Measurements from ENCODE around the gene NATD1. TPM values are rescaled to one million over a fixed set of nuclear protein-coding genes. Genes with fewer than 3 reads are reported as not detected.

NATD1 gene
- total RNA-seq (2014; rRNA removed; shearing (Covaris generic)) (5.0 and 9.6 TPM in 2 replicates), polyA plus RNA-seq (2016; fragmentation: Nextera tagmentation; extraction: Ambion mirVana) (3.6 and 4.0 TPM in 2 replicates)

GRCh38 chr17:21252796-21253645 is at the start of gene NATD1:
Gene NATD1 (minus strand): TSS chr17:21253410. CDS start chr17:21253264, 146 bp downstream.
- no peaks in the 10 kb centered on the region for H3K9me2 ChIP-seq (ENCODE audit: insufficient read depth)
- H3K4me1 ChIP-seq (ENCODE audit: insufficient read depth): no peaks in the 10 kb centered on the region
- peak within 1 kb of the TSS; percentile 99 for H3K4me2 ChIP-seq (ENCODE audit: unreplicated experiment)
- in situ Hi-C loops (cut with MboI): no loop called here
- H2AFZ ChIP-seq: peak within 1 kb of the TSS; percentile 99
- WGBS, 2 experiments (ENCODE audit: low coverage in 1 of 2, low lambda C conversion rate in 2 of 2, missing lambda C conversion rate in 2 of 2): 1% methylated on average over 34 to 84 of the region's 117 CpGs
- H3K4me3 ChIP-seq: peak within 1 kb of the TSS; percentile 84
- no peak for TF ChIP-seq EZH2 (IDR thresholded peaks at IDR 0.05; ENCODE audit: insufficient read depth, poor library complexity, severe bottlenecking)
- TF ChIP-seq EZH2phosphoT487 (IDR thresholded peaks at IDR 0.05; ENCODE audit: insufficient read depth, low read depth): no peak
- peak within 1 kb of the TSS; percentile 78 for H3K9ac ChIP-seq
- no peak within 1 kb of the TSS for H3K27ac ChIP-seq
- H3K27me3 ChIP-seq (replicated peaks; ENCODE audit: insufficient read depth): no peaks in the 10 kb centered on the region
- H3K79me2 ChIP-seq (ENCODE audit: insufficient read depth): 0 out of 2 replicates have a peak, but pooled peaks cover 5% of the 10 kb centered on the region
- H3K9me3 ChIP-seq (ENCODE audit: low read depth): no peaks in the 10 kb centered on the region
- H3K36me3 ChIP-seq (ENCODE audit: low read depth): no peaks in the 10 kb centered on the region
- no peaks in the 10 kb centered on the region for H3F3A ChIP-seq (ENCODE audit: insufficient read depth)
- H4K20me1 ChIP-seq (ENCODE audit: insufficient read depth): no peaks in the 10 kb centered on the region
- DNase-seq: peak; percentile 93

GRCh38 chr17:21301593-21302550 is 48.7 kb upstream of the NATD1 start:
- no peaks in the 10 kb centered on the region for H3K9me2 ChIP-seq (ENCODE audit: insufficient read depth)
- no peak overlapping the region for H2AFZ ChIP-seq
- peaks cover 18% of the 10 kb centered on the region for H3K36me3 ChIP-seq (ENCODE audit: low read depth)
- H3K4me1 ChIP-seq (ENCODE audit: insufficient read depth): peaks cover 2% of the 10 kb centered on the region; the same call in 1 of the 2 replicates
- no peak for TF ChIP-seq EZH2 (IDR thresholded peaks at IDR 0.05; ENCODE audit: insufficient read depth, poor library complexity, severe bottlenecking)
- TF ChIP-seq EZH2phosphoT487 (IDR thresholded peaks at IDR 0.05; ENCODE audit: insufficient read depth, low read depth): no peak
- no peaks in the 10 kb centered on the region for H3K27me3 ChIP-seq (replicated peaks; ENCODE audit: insufficient read depth)
- no peaks in the 10 kb centered on the region for H3F3A ChIP-seq (ENCODE audit: insufficient read depth)
- H4K20me1 ChIP-seq (ENCODE audit: insufficient read depth): no peaks in the 10 kb centered on the region
- in situ Hi-C loops (cut with MboI): loop anchor here (25.0 kb wide), 1 partner anchor 460 kb away; no protein-coding TSS in a partner anchor
- H3K27ac ChIP-seq: no peak overlapping the region
- no peaks in the 10 kb centered on the region for H3K9me3 ChIP-seq (ENCODE audit: low read depth)
- no peak overlapping the region for H3K4me3 ChIP-seq
- H3K4me2 ChIP-seq (ENCODE audit: unreplicated experiment): no peak overlapping the region
- no peak for DNase-seq
- WGBS, 2 experiments (ENCODE audit: low coverage in 1 of 2, low lambda C conversion rate in 2 of 2, missing lambda C conversion rate in 2 of 2): 62 to 66% methylated on average over 19 of the region's 19 CpGs
- H3K9ac ChIP-seq: no peak overlapping the region
- peaks cover 66% of the 10 kb centered on the region for H3K79me2 ChIP-seq (ENCODE audit: insufficient read depth)

- no peaks in the 10 kb centered on the region for H3K9me3 ChIP-seq (ENCODE audit: low read depth)
- H3K27me3 ChIP-seq (replicated peaks; ENCODE audit: insufficient read depth): no peaks in the 10 kb centered on the region
- H3K4me2 ChIP-seq (ENCODE audit: unreplicated experiment): no peak overlapping the region
- no peak overlapping the region for H3K9ac ChIP-seq
- peaks cover 76% of the 10 kb centered on the region for H3K79me2 ChIP-seq (ENCODE audit: insufficient read depth)
- H2AFZ ChIP-seq: no peak overlapping the region
- no peak for DNase-seq
- no peak overlapping the region for H3K27ac ChIP-seq
- WGBS, 2 experiments (ENCODE audit: low coverage in 1 of 2, low lambda C conversion rate in 2 of 2, missing lambda C conversion rate in 2 of 2): 60 to 63% methylated on average over 31 of the region's 31 CpGs
- H4K20me1 ChIP-seq (ENCODE audit: insufficient read depth): no peaks in the 10 kb centered on the region
- H3F3A ChIP-seq (ENCODE audit: insufficient read depth): no peaks in the 10 kb centered on the region
- peaks cover 18% of the 10 kb centered on the region for H3K36me3 ChIP-seq (ENCODE audit: low read depth)
- H3K4me1 ChIP-seq (ENCODE audit: insufficient read depth): peaks cover 4% of the 10 kb centered on the region; the same call in 1 of the 2 replicates
- no peaks in the 10 kb centered on the region for H3K9me2 ChIP-seq (ENCODE audit: insufficient read depth)
- in situ Hi-C loops (cut with MboI): loop anchor here (25.0 kb wide), 1 partner anchor 461 kb away; no protein-coding TSS in a partner anchor
- H3K4me3 ChIP-seq: no peak overlapping the region
- no peak for TF ChIP-seq EZH2phosphoT487 (IDR thresholded peaks at IDR 0.05; ENCODE audit: insufficient read depth, low read depth)
- TF ChIP-seq EZH2 (IDR thresholded peaks at IDR 0.05; ENCODE audit: insufficient read depth, poor library complexity, severe bottlenecking): no peak
Observed at GRCh38 chr17:21300601-21301571, 47.7 kb upstream of the NATD1 start.
